Stimulated activated naive CD8-positive, alpha-beta T cell treated with anti-CD3 and anti-CD28 coated beads, Interleukin-15, Interleukin-2, amounts not matched to agents 100 U/mL and 50 U/mL, for 24 hours (primary cell): Measurements from ENCODE around the gene NR6A1.

ENCODE experiments used
- ATAC-seq: fragments of 150-1000 bp; cut with Tn5 transposase; one replicate; pipeline ENCODE4 v1.10.0; 2021
- DNase-seq: peaks from one replicate; pipeline ENCODE4 v3.0.0; 2021

NR6A1 gene

DNA sequence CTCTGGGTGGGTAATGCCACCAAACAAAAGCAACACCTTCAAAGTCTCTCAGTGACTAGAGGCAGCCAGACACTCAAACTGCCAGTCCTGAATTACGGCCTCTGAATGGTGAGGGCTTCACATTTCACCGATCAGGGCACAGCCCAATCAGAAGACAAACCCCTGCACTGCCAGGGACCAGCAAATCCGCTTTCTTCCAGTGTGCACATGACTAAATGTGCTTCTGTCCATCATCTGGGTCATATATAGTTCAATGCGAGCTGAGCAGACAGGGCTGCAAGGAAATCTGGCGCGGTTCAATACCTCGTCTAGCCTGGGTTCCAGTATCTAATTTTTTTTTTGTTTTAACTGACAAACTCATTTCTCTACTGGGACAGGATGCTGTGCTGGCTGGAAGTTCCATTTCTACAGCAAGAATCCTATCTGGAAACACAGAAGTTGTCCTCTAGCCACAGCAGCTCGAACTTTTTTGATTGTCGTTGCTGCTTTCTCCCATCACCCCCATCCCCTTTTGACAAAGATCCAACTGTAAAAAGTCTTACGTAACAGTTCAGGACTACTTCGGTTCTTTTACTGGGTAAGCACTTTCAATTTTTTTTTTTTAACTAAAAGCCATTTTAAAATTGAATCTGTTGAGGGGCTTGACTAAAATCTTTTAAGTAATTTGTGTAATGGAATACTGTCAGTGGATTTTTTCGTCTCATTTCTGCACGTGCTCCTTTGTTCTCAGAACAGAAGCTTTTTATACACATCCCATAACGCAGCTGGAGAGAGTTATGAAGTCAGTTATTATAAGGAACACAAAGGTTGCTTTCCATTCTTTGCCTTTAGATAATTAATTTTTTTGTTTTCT is 112.7 kb downstream of the NR6A1 start:
- DNase-seq (peak; percentile 56), ATAC-seq (peak; percentile 96)

DNA sequence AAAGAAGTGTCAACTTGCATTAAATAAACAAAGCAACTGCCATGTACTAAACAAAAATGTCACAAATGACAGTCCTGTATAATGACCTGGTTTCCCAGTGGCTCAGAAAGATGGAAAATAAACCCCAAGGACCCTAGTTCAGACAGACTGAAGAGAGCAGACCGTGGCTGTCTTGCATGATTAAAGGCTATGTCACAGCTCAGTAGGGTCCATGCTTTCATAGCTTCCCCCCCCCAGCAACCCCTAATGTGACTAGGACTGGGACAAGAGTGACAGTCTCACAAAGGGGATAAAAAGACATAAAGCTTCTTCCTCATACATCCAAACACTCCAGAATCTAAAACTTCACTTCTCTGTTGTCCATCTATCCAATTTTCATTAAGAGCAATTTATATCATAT is 113.6 kb downstream of the NR6A1 start:
- ATAC-seq (no peak), DNase-seq (no peak)

GRCh38 chr9:124654431-124654830 is 116.7 kb downstream of the NR6A1 start:
- DNase-seq (no peak), ATAC-seq (no peak)

DNA sequence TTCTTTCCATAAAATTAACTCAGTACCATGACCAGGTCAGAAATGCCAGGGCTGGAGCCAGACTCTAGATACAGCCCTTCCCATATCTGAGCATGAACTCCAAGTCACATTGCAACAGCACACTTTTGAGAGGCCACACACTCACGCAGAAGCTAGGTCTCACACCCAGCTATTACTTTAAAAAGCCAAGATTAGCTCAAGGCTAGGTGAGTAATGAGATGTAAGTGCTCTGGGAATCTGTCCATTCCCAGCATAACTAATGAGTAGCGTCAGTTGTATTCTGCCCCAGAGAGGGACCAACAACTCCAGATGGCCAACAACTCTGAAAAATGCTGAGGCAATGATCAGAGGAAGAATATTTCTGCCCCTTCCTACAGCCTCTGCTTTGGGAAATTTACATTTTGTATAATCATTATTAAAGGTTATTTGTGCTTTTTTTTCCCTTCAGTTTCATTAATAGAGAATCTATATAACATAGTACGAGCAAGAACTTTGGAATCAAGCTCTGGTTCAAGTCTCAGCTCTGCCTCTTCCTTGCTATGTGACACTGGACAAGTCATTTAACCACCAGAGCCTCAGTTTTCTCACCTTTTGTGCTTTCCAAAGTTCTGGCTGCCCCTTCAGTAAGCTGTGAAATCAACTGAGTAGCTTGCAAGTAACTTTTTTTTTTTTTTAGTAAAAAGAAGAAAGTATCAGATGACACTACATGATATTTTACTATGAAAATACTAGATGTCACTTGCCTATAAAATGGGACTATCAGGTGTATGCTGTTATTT is 118.3 kb downstream of the NR6A1 start:
- no peak for DNase-seq
- ATAC-seq = no peak

DNA sequence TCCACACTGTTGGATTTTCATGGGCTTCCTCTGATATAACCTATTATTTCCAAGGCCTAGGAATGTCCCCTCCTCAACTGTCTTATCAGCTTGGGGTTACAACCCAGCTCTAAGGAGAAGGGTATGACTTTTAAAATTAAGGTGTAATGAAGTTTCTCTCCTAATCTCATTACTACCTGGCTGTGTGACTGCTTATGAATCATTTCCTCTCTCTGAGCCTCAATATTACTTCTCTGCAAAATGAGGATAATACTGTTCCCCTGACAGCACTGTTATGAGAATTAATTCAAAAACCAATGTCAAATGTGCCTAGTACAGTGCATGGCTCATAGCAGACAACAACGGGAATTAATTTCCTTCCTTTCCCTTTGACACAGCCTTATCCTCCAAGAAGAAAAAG is 118.9 kb downstream of the NR6A1 start:
- no peak for ATAC-seq

GRCh38 chr9:124645274-124645673 is 125.8 kb downstream of the NR6A1 start:
- no peak for DNase-seq
- ATAC-seq = no peak

More for the DNA sequence above, 118.9 kb downstream of the NR6A1 start:
- DNase-seq = no peak

GRCh38 chr9:124639637-124640036 is 131.5 kb downstream of the NR6A1 start:
- ATAC-seq (no peak), DNase-seq (no peak)

GRCh38 chr9:124635285-124635684 is 135.8 kb downstream of the NR6A1 start:
- DNase-seq (no peak), ATAC-seq (peak; percentile 40)

GRCh38 chr9:124632077-124632621 is 139.0 kb downstream of the NR6A1 start:
- DNase-seq = no peak
- ATAC-seq = no peak

- no peak for ATAC-seq
- DNase-seq = no peak
Observed at GRCh38 chr9:124631326-124631725, 139.8 kb downstream of the NR6A1 start.

DNA sequence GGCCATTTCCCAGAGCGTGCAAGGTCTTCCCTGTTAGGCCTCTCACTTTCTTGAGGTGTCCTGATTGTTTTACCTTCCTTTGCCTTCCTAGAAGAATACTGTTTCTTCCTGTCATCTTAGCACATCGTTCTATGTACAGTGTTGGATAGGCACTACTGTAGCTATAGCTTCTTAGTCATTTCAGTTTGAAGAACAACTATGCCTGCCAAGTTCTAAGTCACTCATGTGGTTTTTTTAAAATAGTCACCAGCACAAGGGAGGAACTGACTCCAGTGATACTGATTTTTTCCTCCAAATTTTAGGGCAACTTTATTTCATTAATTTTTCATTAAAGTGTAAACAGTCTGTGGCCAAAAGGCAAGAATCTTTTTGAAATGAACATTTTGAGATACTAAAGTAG is 141.5 kb downstream of the NR6A1 start:
- DNase-seq (no peak), ATAC-seq (no peak)

- ATAC-seq (no peak), DNase-seq (no peak)
Observed at GRCh38 chr9:124628741-124629140, 142.4 kb downstream of the NR6A1 start.

GRCh38 chr9:124626276-124626675 is 144.8 kb downstream of the NR6A1 start:
- no peak for DNase-seq
- ATAC-seq = no peak

DNA sequence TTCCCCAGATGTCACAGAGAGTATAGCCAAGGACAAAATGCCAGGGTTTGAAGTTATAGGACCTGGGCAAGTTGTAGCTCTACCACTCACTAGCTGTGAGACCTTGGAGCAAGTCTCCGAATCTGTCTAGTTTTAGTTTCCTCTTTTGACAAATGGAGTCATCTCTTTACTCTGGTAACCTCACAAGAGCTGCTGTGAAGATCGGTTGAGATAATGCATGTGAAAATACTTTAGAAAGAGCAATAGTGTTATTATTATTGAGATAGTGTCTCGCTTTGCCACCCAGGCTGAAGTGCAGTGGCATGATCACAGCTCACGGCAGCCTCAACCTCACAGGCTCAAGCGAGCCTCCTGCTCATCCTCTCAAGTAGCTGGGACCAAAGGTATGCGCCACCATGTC is 146.0 kb downstream of the NR6A1 start:
- DNase-seq = no peak
- ATAC-seq = no peak

DNA sequence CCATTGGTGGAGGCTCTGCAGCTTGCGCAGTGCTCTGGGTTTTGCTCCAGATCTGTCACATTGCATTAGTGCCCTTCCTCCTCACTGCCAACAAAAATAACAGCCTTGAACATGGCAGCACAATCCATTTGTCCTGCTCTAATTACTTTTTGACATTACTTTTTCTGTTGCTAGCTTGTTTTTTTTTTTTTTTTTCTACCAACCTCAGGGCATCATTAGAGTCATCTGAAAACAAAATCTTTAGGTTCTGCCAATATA is 146.4 kb downstream of the NR6A1 start:
- ATAC-seq (no peak), DNase-seq (no peak)

DNA sequence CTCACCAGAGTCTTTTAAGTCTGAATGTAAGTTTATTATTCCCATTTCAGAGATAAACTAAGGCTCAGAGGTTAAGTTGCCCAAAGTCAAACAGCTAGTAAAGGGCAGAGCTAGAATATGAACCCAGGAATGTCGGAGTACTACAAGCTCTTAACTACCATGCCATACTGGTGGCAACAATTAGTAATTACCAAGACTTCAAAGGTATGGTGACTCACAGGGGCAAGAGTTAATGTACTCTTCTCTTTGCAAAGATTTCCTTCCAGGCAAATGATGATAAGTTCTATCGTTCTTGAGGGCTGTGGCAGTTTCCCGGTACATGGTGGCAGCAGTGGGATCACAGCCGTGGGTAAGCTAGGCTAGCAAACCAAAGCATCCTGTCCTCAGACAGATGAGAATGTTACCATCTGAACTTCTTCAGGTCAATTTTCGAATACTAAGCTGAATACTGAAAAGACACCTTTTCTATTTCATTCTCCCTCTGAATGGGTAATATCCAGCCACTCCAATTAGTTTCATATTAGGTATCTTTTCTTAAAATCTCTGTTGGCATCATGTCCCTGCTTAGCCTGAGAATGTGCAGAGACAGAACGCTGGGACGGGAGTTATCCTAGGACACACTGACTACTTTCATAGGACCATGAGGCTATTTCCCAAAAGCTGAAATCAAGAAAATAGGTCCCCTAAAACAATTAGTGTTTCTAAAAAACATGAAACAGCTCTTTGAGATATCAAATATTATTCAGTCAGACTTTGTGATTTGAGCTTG is 147.0 kb downstream of the NR6A1 start:
- ATAC-seq (no peak), DNase-seq (no peak)

DNA sequence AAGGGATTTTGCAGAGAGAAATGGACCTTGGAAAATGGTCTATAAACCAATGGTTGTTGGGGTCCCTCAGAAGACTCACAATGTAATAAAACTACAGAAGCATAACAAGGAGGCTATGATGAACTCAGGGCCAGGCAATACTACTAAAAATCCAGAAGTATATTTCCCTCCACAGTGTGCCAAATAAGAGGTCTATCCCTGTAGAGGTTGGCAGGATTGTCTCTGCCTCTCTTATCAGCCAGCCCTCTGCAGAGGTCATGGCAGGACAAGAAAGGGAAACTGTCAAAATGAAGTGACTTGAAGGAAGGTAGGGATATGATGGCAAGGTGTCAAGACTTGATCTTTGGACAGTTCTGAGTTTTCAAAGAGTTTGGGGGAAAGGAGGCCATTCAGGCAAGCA is 148.2 kb downstream of the NR6A1 start:
- ATAC-seq = no peak
- DNase-seq = no peak

GRCh38 chr9:124621371-124622328 is 149.5 kb downstream of the NR6A1 start:
- ATAC-seq = no peak

DNA sequence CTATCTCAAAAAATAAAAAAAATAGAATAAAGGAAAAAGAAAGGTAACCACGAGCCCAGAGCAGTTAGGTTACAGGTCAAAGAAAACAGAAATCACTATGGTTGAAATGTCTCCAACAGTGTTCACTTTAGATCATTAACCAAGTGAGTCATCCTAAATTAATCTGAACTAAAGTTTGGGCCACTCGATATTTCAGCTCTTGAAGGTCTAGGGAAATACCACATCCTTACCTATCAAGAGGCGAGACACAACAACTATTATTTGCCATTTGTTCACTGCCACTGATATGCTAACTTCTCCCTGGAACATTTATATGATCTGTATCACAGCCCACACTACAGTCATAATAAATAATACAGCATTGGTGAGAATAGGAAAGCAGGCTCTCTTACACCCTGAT is 152.6 kb downstream of the NR6A1 start:
- ATAC-seq (no peak), DNase-seq (no peak)

More at GRCh38 chr9:124621371-124622328, 149.5 kb downstream of the NR6A1 start:
- no peak for DNase-seq

GRCh38 chr9:124617477-124618141 is 153.5 kb downstream of the NR6A1 start:
- DNase-seq (peak; percentile 81), ATAC-seq (peak; percentile 72)

- no peak for ATAC-seq
Observed at GRCh38 chr9:124616961-124617360, 154.2 kb downstream of the NR6A1 start.

More at GRCh38 chr9:124616961-124617360, 154.2 kb downstream of the NR6A1 start:
- DNase-seq = no peak
